D721Med (cell line): Measurements from ENCODE around the gene SLC34A1.

Source experiments
- DNase-seq: peaks from one replicate; pipeline ENCODE4 v3.0.0; 2011; ENCODE audit warnings: low spot score; ENCODE audit not compliant: insufficient read length
- FAIRE-seq: peaks from 2 replicates; lab custom pipeline; 2011; peaks lifted over from hg19 to GRCh38; lab: Jason Lieb, UNC
- CTCF ChIP-seq: IDR thresholded peaks from 2 replicates; pipeline ENCODE4 v1.5.1; 2012; ENCODE audit warnings: mild to moderate bottlenecking, control low read depth; ENCODE audit not compliant: insufficient read depth; ENCODE audit errors: missing control alignments

Gene SLC34A1

GRCh38 chr5:177361418-177362291, 22.6 kb upstream of the SLC34A1 start:
- FAIRE-seq = no peak
- DNase-seq = no peak
- no peak for TF ChIP-seq CTCF

- no peak for TF ChIP-seq CTCF
- FAIRE-seq = no peak
Observed at GRCh38 chr5:177362292-177362609, 22.0 kb upstream of the SLC34A1 start.

GRCh38 chr5:177362610-177363507, 21.4 kb upstream of the SLC34A1 start:
- no peak for TF ChIP-seq CTCF
- FAIRE-seq (no peak), DNase-seq (peak; percentile 81)

More at GRCh38 chr5:177362292-177362609, 22.0 kb upstream of the SLC34A1 start:
- no peak for DNase-seq

GRCh38 chr5:177363565-177363964, 20.7 kb upstream of the SLC34A1 start:
- TF ChIP-seq CTCF = no peak
- no peak for FAIRE-seq
- DNase-seq = no peak

GRCh38 chr5:177364159-177364962, 19.9 kb upstream of the SLC34A1 start:
- DNase-seq (no peak), FAIRE-seq (no peak)
- TF ChIP-seq CTCF = no peak

- DNase-seq = no peak
- no peak for TF ChIP-seq CTCF
- no peak for FAIRE-seq
Observed at GRCh38 chr5:177365845-177366527, 18.2 kb upstream of the SLC34A1 start.
